ENCODE measurements around the gene ABCG4. TPM values are rescaled to one million over a fixed set of nuclear protein-coding genes. Genes with fewer than 3 reads are reported as not detected.

The ABCG4 gene
- total and polyA plus RNA-seq, 2 experiments from 2014 or later: 0.58 to 1.0 TPM

DNA sequence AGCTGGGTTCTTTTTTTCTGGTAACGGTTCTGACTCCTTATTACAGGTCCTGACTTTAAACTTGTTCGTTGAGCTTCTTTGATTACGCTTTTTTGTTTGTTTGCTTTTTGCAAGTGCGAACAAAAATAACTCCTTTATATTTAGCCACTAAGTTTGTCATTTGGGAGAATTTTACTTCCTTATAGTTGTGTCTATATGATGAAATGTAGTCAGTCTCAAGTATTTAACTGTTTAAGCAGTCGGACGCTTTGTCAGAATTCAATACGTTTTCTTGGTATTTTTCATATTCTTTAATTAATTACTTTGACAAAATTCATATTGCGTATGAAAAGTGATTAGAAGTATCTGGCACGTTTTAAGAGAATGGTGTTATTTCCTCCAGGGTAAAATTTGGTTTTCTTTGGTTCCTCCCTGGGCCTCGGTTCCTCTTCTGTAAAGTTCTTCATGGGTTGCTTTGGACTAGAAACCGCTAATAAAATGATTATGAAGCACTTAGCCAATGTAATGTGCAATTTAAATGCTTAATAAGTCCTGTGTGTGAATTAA is 58.6 kb downstream of the ABCG4 start:
- Mint-ChIP-seq H3K4me3 (peak overlapping the region; percentile 95), H3K4me1 (peaks cover 27% of the 10 kb centered on the region), H3K9me3 (peaks cover 2% of the 10 kb centered on the region; the same call in 1 of the 3 replicates), H3K27ac (peak overlapping the region; percentile 93; the same call in 1 of the 2 replicates), H3K27me3 (ENCODE audit: insufficient read depth, low read depth, poor library complexity) (peaks cover 5% of the 10 kb centered on the region), H3K36me3 (ENCODE audit: low read depth) (peaks cover 5% of the 10 kb centered on the region; the same call in 1 of the 3 replicates)
- H2AFZ ChIP-seq: no peak overlapping the region
- H3F3A ChIP-seq (replicated peaks; ENCODE audit: low read depth): peaks cover 10% of the 10 kb centered on the region
- H3K27ac ChIP-seq (ENCODE audit: low read depth): peak overlapping the region; percentile 86
- no peaks in the 10 kb centered on the region for H3K36me3 ChIP-seq (ENCODE audit: insufficient read depth)
- peaks cover 58% of the 10 kb centered on the region for H3K79me2 ChIP-seq (replicated peaks; ENCODE audit: insufficient read depth)
- TF ChIP-seq EZH2 (IDR thresholded peaks at IDR 0.05; ENCODE audit: low read depth, unreplicated experiment) (no peak), REST (IDR thresholded peaks at IDR 0.05; ENCODE audit: unreplicated experiment) (no peak), ZNF331 (CRISPR knock-in tag; IDR thresholded peaks at IDR 0.05; ENCODE audit: low read depth) (no peak), STAT1 (IDR thresholded peaks at IDR 0.05; ENCODE audit: unreplicated experiment) (no peak), ETS1 (IDR thresholded peaks at IDR 0.05) (no peak), CREB1 (CRISPR knock-in tag; IDR thresholded peaks at IDR 0.05; ENCODE audit: low read depth) (no peak), ZNF114 (CRISPR knock-in tag; IDR thresholded peaks at IDR 0.05) (no peak), JUNB (IDR thresholded peaks at IDR 0.05; ENCODE audit: unreplicated experiment) (no peak), EZH2phosphoT487 (IDR thresholded peaks at IDR 0.05; ENCODE audit: unreplicated experiment) (no peak), POLR2AphosphoS5 (IDR thresholded peaks at IDR 0.05; ENCODE audit: low read depth) (no peak), NANOG (IDR thresholded peaks at IDR 0.05; ENCODE audit: borderline replicate concordance) (no peak)
- TF ChIP-seq, protein P1, sequence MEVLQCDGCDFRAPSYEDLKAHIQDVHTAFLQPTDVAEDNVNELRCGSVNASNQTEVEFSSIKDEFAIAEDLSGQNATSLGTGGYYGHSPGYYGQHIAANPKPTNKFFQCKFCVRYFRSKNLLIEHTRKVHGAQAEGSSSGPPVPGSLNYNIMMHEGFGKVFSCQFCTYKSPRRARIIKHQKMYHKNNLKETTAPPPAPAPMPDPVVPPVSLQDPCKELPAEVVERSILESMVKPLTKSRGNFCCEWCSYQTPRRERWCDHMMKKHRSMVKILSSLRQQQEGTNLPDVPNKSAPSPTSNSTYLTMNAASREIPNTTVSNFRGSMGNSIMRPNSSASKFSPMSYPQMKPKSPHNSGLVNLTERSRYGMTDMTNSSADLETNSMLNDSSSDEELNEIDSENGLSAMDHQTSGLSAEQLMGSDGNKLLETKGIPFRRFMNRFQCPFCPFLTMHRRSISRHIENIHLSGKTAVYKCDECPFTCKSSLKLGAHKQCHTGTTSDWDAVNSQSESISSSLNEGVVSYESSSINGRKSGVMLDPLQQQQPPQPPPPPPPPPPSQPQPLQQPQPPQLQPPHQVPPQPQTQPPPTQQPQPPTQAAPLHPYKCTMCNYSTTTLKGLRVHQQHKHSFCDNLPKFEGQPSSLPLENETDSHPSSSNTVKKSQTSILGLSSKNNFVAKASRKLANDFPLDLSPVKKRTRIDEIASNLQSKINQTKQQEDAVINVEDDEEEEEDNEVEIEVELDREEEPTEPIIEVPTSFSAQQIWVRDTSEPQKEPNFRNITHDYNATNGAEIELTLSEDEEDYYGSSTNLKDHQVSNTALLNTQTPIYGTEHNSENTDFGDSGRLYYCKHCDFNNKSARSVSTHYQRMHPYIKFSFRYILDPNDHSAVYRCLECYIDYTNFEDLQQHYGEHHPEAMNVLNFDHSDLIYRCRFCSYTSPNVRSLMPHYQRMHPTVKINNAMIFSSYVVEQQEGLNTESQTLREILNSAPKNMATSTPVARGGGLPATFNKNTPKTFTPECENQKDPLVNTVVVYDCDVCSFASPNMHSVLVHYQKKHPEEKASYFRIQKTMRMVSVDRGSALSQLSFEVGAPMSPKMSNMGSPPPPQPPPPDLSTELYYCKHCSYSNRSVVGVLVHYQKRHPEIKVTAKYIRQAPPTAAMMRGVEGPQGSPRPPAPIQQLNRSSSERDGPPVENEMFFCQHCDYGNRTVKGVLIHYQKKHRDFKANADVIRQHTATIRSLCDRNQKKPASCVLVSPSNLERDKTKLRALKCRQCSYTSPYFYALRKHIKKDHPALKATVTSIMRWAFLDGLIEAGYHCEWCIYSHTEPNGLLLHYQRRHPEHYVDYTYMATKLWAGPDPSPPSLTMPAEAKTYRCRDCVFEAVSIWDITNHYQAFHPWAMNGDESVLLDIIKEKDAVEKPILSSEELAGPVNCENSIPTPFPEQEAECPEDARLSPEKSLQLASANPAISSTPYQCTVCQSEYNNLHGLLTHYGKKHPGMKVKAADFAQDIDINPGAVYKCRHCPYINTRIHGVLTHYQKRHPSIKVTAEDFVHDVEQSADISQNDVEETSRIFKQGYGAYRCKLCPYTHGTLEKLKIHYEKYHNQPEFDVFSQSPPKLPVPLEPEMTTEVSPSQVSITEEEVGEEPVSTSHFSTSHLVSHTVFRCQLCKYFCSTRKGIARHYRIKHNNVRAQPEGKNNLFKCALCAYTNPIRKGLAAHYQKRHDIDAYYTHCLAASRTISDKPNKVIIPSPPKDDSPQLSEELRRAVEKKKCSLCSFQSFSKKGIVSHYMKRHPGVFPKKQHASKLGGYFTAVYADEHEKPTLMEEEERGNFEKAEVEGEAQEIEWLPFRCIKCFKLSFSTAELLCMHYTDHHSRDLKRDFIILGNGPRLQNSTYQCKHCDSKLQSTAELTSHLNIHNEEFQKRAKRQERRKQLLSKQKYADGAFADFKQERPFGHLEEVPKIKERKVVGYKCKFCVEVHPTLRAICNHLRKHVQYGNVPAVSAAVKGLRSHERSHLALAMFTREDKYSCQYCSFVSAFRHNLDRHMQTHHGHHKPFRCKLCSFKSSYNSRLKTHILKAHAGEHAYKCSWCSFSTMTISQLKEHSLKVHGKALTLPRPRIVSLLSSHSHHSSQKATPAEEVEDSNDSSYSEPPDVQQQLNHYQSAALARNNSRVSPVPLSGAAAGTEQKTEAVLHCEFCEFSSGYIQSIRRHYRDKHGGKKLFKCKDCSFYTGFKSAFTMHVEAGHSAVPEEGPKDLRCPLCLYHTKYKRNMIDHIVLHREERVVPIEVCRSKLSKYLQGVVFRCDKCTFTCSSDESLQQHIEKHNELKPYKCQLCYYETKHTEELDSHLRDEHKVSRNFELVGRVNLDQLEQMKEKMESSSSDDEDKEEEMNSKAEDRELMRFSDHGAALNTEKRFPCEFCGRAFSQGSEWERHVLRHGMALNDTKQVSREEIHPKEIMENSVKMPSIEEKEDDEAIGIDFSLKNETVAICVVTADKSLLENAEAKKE (CRISPR knock-in tag; IDR thresholded peaks at IDR 0.05): no peak
- TF ChIP-seq, protein P2, sequence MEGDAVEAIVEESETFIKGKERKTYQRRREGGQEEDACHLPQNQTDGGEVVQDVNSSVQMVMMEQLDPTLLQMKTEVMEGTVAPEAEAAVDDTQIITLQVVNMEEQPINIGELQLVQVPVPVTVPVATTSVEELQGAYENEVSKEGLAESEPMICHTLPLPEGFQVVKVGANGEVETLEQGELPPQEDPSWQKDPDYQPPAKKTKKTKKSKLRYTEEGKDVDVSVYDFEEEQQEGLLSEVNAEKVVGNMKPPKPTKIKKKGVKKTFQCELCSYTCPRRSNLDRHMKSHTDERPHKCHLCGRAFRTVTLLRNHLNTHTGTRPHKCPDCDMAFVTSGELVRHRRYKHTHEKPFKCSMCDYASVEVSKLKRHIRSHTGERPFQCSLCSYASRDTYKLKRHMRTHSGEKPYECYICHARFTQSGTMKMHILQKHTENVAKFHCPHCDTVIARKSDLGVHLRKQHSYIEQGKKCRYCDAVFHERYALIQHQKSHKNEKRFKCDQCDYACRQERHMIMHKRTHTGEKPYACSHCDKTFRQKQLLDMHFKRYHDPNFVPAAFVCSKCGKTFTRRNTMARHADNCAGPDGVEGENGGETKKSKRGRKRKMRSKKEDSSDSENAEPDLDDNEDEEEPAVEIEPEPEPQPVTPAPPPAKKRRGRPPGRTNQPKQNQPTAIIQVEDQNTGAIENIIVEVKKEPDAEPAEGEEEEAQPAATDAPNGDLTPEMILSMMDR (conservative IDR thresholded peaks at IDR 0.05; ENCODE audit: low read depth in 2 of 2): no peak
- H3K27me3 ChIP-seq (ENCODE audit: insufficient read depth): no peaks in the 10 kb centered on the region
- peaks cover 27% of the 10 kb centered on the region for H4K20me1 ChIP-seq (replicated peaks; ENCODE audit: insufficient read depth)
- DNase-seq (ENCODE audit: low spot score) (no peak), ATAC-seq (no peak)
- peak overlapping the region; percentile 87 for H3K4me3 ChIP-seq
- H3K4me1 ChIP-seq (ENCODE audit: insufficient read depth): peaks cover 40% of the 10 kb centered on the region
- H3K9me2 ChIP-seq (ENCODE audit: insufficient read depth): no peaks in the 10 kb centered on the region
- peak overlapping the region; percentile 93 for H3K4me2 ChIP-seq

All from GM23338 (cell line).